Retinal pigment epithelial cell (primary cell): ENCODE data around the gene ALG11.

ENCODE experiments used
- DNase-seq: peaks from one replicate; pipeline ENCODE4 v3.0.0-alpha.2; 2010; ENCODE audit warnings: low read depth
- H3K4me3 ChIP-seq: 2 replicates; pipeline ENCODE4 v1.5.1; 2011; ENCODE audit warnings: mild to moderate bottlenecking, low read length, control low read depth, moderate library complexity
- CTCF ChIP-seq: conservative IDR thresholded peaks from 2 replicates; pipeline ENCODE4 v1.5.1; 2011; ENCODE audit warnings: low read depth, low read length, control low read depth, inconsistent platforms

ALG11 gene

DNA sequence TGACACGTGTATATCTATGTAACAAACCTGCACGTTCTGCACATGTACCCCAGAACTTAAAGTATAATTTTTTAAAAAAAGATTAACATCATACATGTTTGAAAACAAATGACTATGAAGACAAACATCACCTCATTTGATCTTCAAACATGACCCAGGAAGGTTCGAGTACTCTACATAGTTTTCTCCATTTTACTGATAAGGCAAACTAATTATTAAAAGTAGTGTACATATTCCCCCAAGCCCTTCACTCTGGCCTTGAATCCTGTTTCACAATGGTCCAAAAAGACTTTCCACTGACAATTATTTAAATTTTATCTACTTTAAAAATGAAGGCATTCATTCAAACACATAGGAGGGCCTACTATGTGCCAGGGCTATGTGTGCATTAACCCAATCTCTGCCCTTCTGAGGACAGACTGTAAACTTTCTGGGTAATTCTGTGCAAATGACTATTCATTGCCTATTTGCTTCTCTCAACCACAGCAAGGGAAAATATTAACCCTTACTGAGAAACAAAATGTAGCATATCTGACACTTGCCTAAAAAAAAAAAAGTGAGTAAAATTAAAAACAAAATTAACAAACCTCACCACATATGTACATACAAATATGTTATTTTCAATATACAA lies 23.1 kb upstream of the ALG11 start:
- no peak for DNase-seq
- H3K4me3 ChIP-seq: no peak overlapping the region
- no peak for TF ChIP-seq CTCF

GRCh38 chr13:51993713-51994112 lies 18.5 kb upstream of the ALG11 start:
- DNase-seq: no peak
- H3K4me3 ChIP-seq: no peak overlapping the region
- no peak for TF ChIP-seq CTCF

GRCh38 chr13:51995677-51996551 lies 16.3 kb upstream of the ALG11 start:
- TF ChIP-seq CTCF: peak; percentile 12
- no peak overlapping the region for H3K4me3 ChIP-seq
- DNase-seq: no peak

DNA sequence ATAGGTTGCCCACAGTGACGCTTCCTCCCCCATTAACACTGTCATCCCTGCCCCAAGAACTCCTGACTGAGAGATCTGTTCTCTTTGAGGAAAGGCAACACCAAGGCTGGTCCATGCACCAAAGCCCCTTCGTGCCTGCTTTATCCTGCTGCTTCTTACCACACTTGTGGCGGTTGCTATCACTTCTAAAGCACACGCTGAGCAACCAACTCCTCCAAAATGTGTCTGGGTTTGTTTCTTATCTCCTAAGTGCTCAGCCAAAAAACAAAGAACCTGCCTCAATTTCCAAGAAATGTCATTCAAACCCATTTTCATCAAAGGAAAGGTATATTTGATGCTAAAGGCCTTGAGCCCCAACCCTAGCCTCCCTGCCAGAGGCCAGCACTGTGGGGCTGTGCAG lies 15.6 kb upstream of the ALG11 start:
- H3K4me3 ChIP-seq: no peak overlapping the region
- DNase-seq: no peak
- no peak for TF ChIP-seq CTCF

- no peak for DNase-seq
These were observed 15.0 kb upstream of the ALG11 start for GRCh38 chr13:51997186-51997585.

GRCh38 chr13:51997641-51998330 lies 14.4 kb upstream of the ALG11 start:
- no peak overlapping the region for H3K4me3 ChIP-seq
- no peak for DNase-seq
- no peak for TF ChIP-seq CTCF

More at GRCh38 chr13:51997186-51997585, 15.0 kb upstream of the ALG11 start:
- H3K4me3 ChIP-seq: no peak overlapping the region
- no peak for TF ChIP-seq CTCF
